HCT116 (cell line): Measurements from ENCODE around the gene CARS1. TPM values are rescaled to one million over a fixed set of nuclear protein-coding genes. Genes with fewer than 3 reads are reported as not detected.

ENCODE experiments used
- ATAC-seq: fragments of 200-7000 bp; cut with Tn5 transposase; 2 replicates; pipeline ENCODE4 v1.9.1; 2020; ENCODE audit warnings: mild to moderate bottlenecking, moderate library complexity
- BruUV-seq: library from RNA; stranded (reverse); fragments of 400-500 nt; replicated peaks from 2 replicates; lab custom pipeline; 2021; lab: Mats Ljungman, UMichigan
- CTCF ChIA-PET: fragments of 300-600 bp; sonication (Branson Sonifier 250); formaldehyde crosslinking; loops from one replicate; lab custom pipeline; 2021; ENCODE audit warnings: antibody characterized with exemption; lab: Charles Lee
- POLR2A ChIA-PET: fragments of 300-600, 350-600 bp; sonication (Branson Sonifier 250); formaldehyde crosslinking; loops from one replicate; lab custom pipeline; 2021; ENCODE audit warnings: antibody characterized with exemption; lab: Charles Lee
- RAD21 ChIA-PET, 2 experiments: fragments of 300-600 bp; sonication (Branson Sonifier 250); formaldehyde crosslinking; loops; one replicate each; lab custom pipeline; 2023; ENCODE audit warnings: low total read pairs in 2 of 2; ENCODE audit not compliant: uncharacterized antibody in 2 of 2, unreplicated experiment in 2 of 2, low non-redundant PET in 1 of 2; lab: Charles Lee
- DNase-seq: peaks from one replicate; pipeline ENCODE4 v3.0.0-alpha.2; 2010; ENCODE audit warnings: low read depth, low spot score
- H2AFZ ChIP-seq: fragments of 200-600 bp; shearing (Covaris generic), sonication (generic); 2 replicates; pipeline ENCODE4 v1.6.1; 2017; ENCODE audit warnings: low read depth, mixed run types, mixed read lengths, antibody characterized with exemption, low read length; ENCODE audit not compliant: poor library complexity, severe bottlenecking
- H3K27ac ChIP-seq: 2 replicates; pipeline ENCODE4 v1.5.1; 2012; ENCODE audit warnings: low read depth, low read length
- H3K27me3 ChIP-seq: fragments of 200-600 bp; sonication (generic); 2 replicates; pipeline ENCODE4 v1.6.1; 2016; ENCODE audit warnings: mixed run types, low read length, mixed read lengths; ENCODE audit not compliant: insufficient read depth
- H3K36me3 ChIP-seq, 2 experiments: fragments of 200-500 bp in 1 of 2; fragments of 200-600 bp in 1 of 2; sonication (Bioruptor generic) in 1 of 2; sonication (generic) in 1 of 2; 2 replicates each; pipeline versions ENCODE4 v1.5.1 to v1.6.1; 2014 to 2016; ENCODE audit warnings: low read length in 2 of 2, inconsistent platforms in 1 of 2, mixed read lengths in 1 of 2, mixed run types in 1 of 2; ENCODE audit not compliant: insufficient read depth in 2 of 2, control insufficient read depth in 1 of 2
- H3K4me1 ChIP-seq, 2 experiments: fragments of 200-600 bp in 1 of 2; sonication (generic) in 1 of 2; 2 replicates each; pipeline versions ENCODE4 v1.5.1 to v1.6.1; 2012 to 2017; ENCODE audit warnings: low read length in 2 of 2, inconsistent platforms in 1 of 2, mild to moderate bottlenecking in 1 of 2, mixed read lengths in 1 of 2, mixed run types in 1 of 2, moderate library complexity in 1 of 2; ENCODE audit not compliant: insufficient read depth in 2 of 2, control insufficient read depth in 1 of 2
- H3K4me2 ChIP-seq: fragments of 200-600 bp; sonication (generic); 2 replicates; pipeline ENCODE4 v1.6.1; 2017; ENCODE audit warnings: mixed run types, low read length, mixed read lengths
- H3K4me3 ChIP-seq, 2 experiments: fragments of 200-600 bp in 1 of 2; sonication (generic) in 1 of 2; replicated peaks in 1 of 2; 2 replicates each; pipeline ENCODE4 v1.5.1; 2011 to 2016; ENCODE audit warnings: low read length in 2 of 2, control low read depth in 1 of 2, low read depth in 1 of 2, mild to moderate bottlenecking in 1 of 2, mixed read lengths in 1 of 2, mixed run types in 1 of 2
- H3K79me2 ChIP-seq: fragments of 200-600 bp; sonication (generic); 2 replicates; pipeline ENCODE4 v1.6.1; 2017; ENCODE audit warnings: mild to moderate bottlenecking, mixed run types, low read length, moderate library complexity, mixed read lengths; ENCODE audit not compliant: insufficient read depth
- H3K9ac ChIP-seq: fragments of 200-600 bp; sonication (generic); 2 replicates; pipeline ENCODE4 v1.6.1; 2016; ENCODE audit warnings: low read length, mixed read lengths
- H3K9me2 ChIP-seq: fragments of 200-600 bp; sonication (generic), shearing (Covaris generic); 2 replicates; pipeline ENCODE4 v1.6.1; 2017; ENCODE audit warnings: mixed run types, mild to moderate bottlenecking, moderate library complexity; ENCODE audit not compliant: insufficient read depth
- H3K9me3 ChIP-seq, 2 experiments: fragments of 200-500 bp in 1 of 2; fragments of 200-600 bp in 1 of 2; sonication (Bioruptor generic) in 1 of 2; sonication (generic) in 1 of 2; 2 replicates each; pipeline ENCODE4 v1.6.1; 2014 to 2017; ENCODE audit warnings: low read length in 2 of 2, mixed read lengths in 2 of 2, inconsistent platforms in 1 of 2, low read depth in 1 of 2, mild to moderate bottlenecking in 1 of 2, mixed run types in 1 of 2, moderate library complexity in 1 of 2; ENCODE audit not compliant: control insufficient read depth in 1 of 2, insufficient read depth in 1 of 2
- H4K20me1 ChIP-seq: fragments of 200-600 bp; sonication (generic), shearing (Covaris generic); 2 replicates; pipeline ENCODE4 v1.6.1; 2017; ENCODE audit warnings: mixed run types, mild to moderate bottlenecking, moderate library complexity; ENCODE audit not compliant: insufficient read depth
- EZH2 ChIP-seq: fragments of 200-600 bp; sonication (generic); IDR thresholded peaks from 2 replicates; pipeline ENCODE4 v1.6.1; 2017; ENCODE audit warnings: antibody characterized with exemption, mixed run types
- FOSL1 ChIP-seq: IDR thresholded peaks from 2 replicates; pipeline ENCODE4 v1.6.1; 2012; ENCODE audit warnings: low read depth
- POLR2A ChIP-seq: IDR thresholded peaks from 2 replicates; pipeline ENCODE4 v1.7.0; 2011; ENCODE audit warnings: borderline replicate concordance; ENCODE audit not compliant: insufficient read depth, insufficient read length; ENCODE audit errors: extremely low read depth
- POLR2AphosphoS5 ChIP-seq: IDR thresholded peaks from 2 replicates; pipeline ENCODE4 v1.6.1; 2011; ENCODE audit warnings: mild to moderate bottlenecking, low read depth, low read length, moderate library complexity
- RAD21 ChIP-seq: IDR thresholded peaks from 2 replicates; pipeline ENCODE4 v1.6.1; 2012; ENCODE audit warnings: low read depth, mild to moderate bottlenecking
- SIN3A ChIP-seq: IDR thresholded peaks from 2 replicates; pipeline ENCODE4 v1.6.1; 2012; ENCODE audit warnings: low read depth
- SP1 ChIP-seq: IDR thresholded peaks from 2 replicates; pipeline ENCODE4 v1.6.1; 2012; ENCODE audit warnings: low read depth
- YY1 ChIP-seq: IDR thresholded peaks from 2 replicates; pipeline ENCODE4 v1.6.1; 2011; ENCODE audit warnings: low read length, low read depth, moderate library complexity, mild to moderate bottlenecking; ENCODE audit not compliant: insufficient replicate concordance; ENCODE audit errors: extremely low read depth
- intact Hi-C: fragments of 100-400 bp; cut with micrococcal nuclease; formaldehyde crosslinking; loops from 2 replicates; pipeline ENCODE4 v1.10.0; 2022
- total RNA-seq: library from RNA; stranded (reverse); gene quantifications from one replicate; pipeline ENCODE4 v1.2.1, GENCODE V29; 2021; ENCODE audit not compliant: unreplicated experiment
- TF ChIP-seq, protein P1 (sequence below): IDR thresholded peaks from 2 replicates; pipeline ENCODE4 v1.6.1; 2012
- TF ChIP-seq, protein P2 (sequence below): IDR thresholded peaks from 2 replicates; pipeline ENCODE4 v1.6.1; 2012

Gene CARS1
- total RNA-seq, 1 experiment from 2014 or later: 124 TPM

DNA sequence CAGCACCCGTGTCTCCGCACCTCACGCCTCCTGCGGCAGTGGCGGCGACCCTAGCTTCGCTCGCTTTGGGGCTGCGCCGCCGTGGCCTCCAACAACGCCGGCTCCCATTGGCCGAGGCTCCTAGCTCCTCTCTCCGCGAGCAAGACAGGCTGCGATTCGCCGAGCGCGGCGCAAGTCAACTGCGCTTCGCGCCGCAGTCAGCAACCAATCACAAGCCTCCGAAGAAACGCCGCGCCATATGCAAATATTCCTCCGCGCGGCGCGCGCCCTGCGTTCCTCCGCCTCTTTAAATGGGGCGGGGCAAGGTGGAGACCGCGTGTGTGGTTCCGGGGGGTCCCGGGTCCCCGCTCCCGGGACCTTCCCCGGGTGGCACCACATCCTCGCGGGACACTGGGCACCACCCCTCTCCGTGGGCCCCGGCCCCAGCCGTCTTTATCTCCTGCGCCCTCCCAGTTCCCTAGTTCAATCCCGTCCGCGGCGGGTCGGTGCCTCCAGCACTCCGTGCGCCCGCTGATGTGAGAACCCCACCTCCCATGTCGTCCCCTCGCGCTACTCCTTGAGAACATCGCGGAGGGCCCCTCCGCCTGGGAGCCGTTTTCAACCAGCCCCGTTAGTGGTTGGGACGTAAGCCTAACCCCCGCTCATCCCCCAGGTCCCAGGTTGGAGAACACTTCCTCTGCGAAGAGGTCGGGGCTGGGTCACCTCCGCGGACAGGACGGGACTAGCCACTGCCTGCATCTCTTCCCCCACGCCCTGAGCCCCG, 64.8 kb downstream of the CARS1 start, which contains the start of gene NAP1L4:
TSS of gene NAP1L4 (minus strand) at position 96 of the 763 bp plus-strand sequence. CDS start 13,109 bp downstream, outside the sequence.
- intact Hi-C loops: no loop called here
- TF ChIP-seq SIN3A (peak; percentile 85; the same call in 1 of the 2 replicates), YY1 (peak; percentile 68), RAD21 (no peak), EZH2 (no peak), FOSL1 (no peak), POLR2A (peak; percentile 52), SP1 (peak; percentile 91), POLR2AphosphoS5 (peak; percentile 73)
- TF ChIP-seq, protein P1, sequence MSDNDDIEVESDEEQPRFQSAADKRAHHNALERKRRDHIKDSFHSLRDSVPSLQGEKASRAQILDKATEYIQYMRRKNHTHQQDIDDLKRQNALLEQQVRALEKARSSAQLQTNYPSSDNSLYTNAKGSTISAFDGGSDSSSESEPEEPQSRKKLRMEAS: peak; percentile 93
- TF ChIP-seq, protein P2, sequence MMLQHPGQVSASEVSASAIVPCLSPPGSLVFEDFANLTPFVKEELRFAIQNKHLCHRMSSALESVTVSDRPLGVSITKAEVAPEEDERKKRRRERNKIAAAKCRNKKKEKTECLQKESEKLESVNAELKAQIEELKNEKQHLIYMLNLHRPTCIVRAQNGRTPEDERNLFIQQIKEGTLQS: no peak
- Histone ChIP-seq H3K9ac (peak within 1 kb of the TSS; percentile 98), H3K79me2 (peaks cover 44% of the 10 kb centered on the region), H2AFZ (peak within 1 kb of the TSS; percentile 12), H3K4me3 (peak within 1 kb of the TSS; percentile 94 to 99), H3K4me1 (peaks cover 15 to 30% of the 10 kb centered on the region in 2 experiments; a peak in 3 of 4 replicates), H3K4me2 (peak within 1 kb of the TSS; percentile 99), H4K20me1 (peaks cover 10% of the 10 kb centered on the region), H3K9me3 (no peaks in the 10 kb centered on the region), H3K36me3 (peaks cover 0 to 7% of the 10 kb centered on the region in 2 experiments; a peak in 1 of 4 replicates), H3K9me2 (no peaks in the 10 kb centered on the region), H3K27me3 (no peaks in the 10 kb centered on the region), H3K27ac (peak within 1 kb of the TSS; percentile 77)
- RAD21 ChIA-PET: no interaction called here
- peak; percentile 87 for ATAC-seq
- POLR2A ChIA-PET: interaction anchor here (0.6 to 0.9 kb wide), 4 partner anchors 11 to 59 kb away, joined by 3 to 5 read pairs (median 4); no protein-coding TSS in a partner anchor
- CTCF ChIA-PET: interaction anchor here (1.2 kb wide), 1 partner anchor 63 kb away, joined by 6 read pairs; no protein-coding TSS in a partner anchor
- BruUV-seq: TSS peak; percentile 90
- DNase-seq: peak; percentile 94
